Spinal cord (tissue), 10 donors: ENCODE data around the gene HARBI1. TPM values are rescaled to one million over a fixed set of nuclear protein-coding genes. Genes with fewer than 3 reads are reported as not detected.

ENCODE experiments used
- DNase-seq, 6 donors: peaks; one replicate each; pipeline versions ENCODE4 v3.0.0 to v3.0.0-alpha.2; 2013 to 2015; ENCODE audit warnings: low spot score in 6 of 6, low read depth in 4 of 6
- H3K27ac ChIP-seq: one replicate; pipeline ENCODE4 v1.5.1; 2013; ENCODE audit warnings: low read depth, low read length, control low read depth
- H3K27me3 ChIP-seq: one replicate; pipeline ENCODE4 v1.6.1; 2013; ENCODE audit warnings: low read length; ENCODE audit not compliant: control insufficient read depth, insufficient read depth
- H3K36me3 ChIP-seq: one replicate; pipeline ENCODE4 v1.6.1; 2013; ENCODE audit warnings: low read length; ENCODE audit not compliant: control insufficient read depth, insufficient read depth
- H3K4me1 ChIP-seq: one replicate; pipeline ENCODE4 v1.6.1; 2013; ENCODE audit warnings: low read length; ENCODE audit not compliant: control insufficient read depth, insufficient read depth
- H3K4me3 ChIP-seq: one replicate; pipeline ENCODE4 v1.5.1; 2013; ENCODE audit warnings: low read depth, low read length, control low read depth
- H3K9me3 ChIP-seq: one replicate; pipeline ENCODE4 v1.6.1; 2013; ENCODE audit warnings: low read length; ENCODE audit not compliant: control insufficient read depth, insufficient read depth
- WGBS: methylation state at CpG from one replicate; pipeline ENCODE4 v1.1.5; 2013; ENCODE audit warnings: missing lambda C conversion rate; ENCODE audit not compliant: insufficient coverage; 5-methylcytosine and 5-hydroxymethylcytosine counted together
- polyA plus RNA-seq, 2 donors: library from polyadenylated mRNA; unstranded; fragments of 120-200 nt; gene quantifications; one replicate each; pipeline ENCODE4 v1.2.1, GENCODE V29; 2013; ENCODE audit not compliant: insufficient read length in 2 of 2
- total RNA-seq, 2 donors: library from RNA; depleted of rRNA in 1 of 2; stranded (reverse); fragments of 120-200 nt in 1 of 2; fragments of >200 nt in 1 of 2; gene quantifications; one replicate each; pipeline versions ENCODE4 v1.2.3 to v1.2.4, GENCODE V29; 2013 to 2014
- donor health status: healthy.

Gene HARBI1
- total and polyA plus RNA-seq, 4 donors: 4.2 to 6.2 (median 5.8) TPM

DNA sequence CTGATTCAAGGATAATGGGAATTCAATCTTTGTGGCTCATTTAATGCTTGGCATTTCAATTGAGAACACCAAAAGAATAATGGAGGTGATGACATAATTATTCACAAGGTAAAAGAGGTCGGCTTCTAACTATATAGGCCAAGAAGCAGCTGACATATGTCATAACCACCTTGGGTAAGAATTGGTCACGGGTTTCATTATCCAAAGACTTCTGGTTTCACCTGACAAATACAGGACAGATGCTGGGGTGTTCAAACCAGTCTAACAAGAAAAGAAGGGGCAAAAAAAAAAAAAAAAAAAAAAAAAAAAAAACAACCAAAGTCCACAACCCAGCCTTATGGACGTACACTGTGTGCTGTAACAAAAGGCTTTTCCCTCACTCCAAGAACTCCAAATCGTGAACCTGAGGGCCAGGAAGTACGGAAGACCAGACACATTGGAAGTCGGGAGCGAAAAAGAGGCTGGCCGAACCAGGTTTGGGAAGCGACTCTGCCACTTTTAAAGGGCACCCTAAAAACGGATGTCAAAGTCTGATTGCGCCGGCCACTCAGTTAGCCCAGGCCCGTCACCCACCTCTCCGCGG, 385 bp downstream of the HARBI1 start:
- Histone ChIP-seq H3K9me3 (no peaks in the 10 kb centered on the region), H3K27ac (peak overlapping the region; percentile 70), H3K36me3 (peaks cover 11% of the 10 kb centered on the region), H3K4me3 (peak overlapping the region; percentile 100), H3K4me1 (peaks cover 5% of the 10 kb centered on the region), H3K27me3 (no peaks in the 10 kb centered on the region)
- WGBS: 0% methylated on average over 13 of the region's 15 CpGs
- no peak for DNase-seq

DNA sequence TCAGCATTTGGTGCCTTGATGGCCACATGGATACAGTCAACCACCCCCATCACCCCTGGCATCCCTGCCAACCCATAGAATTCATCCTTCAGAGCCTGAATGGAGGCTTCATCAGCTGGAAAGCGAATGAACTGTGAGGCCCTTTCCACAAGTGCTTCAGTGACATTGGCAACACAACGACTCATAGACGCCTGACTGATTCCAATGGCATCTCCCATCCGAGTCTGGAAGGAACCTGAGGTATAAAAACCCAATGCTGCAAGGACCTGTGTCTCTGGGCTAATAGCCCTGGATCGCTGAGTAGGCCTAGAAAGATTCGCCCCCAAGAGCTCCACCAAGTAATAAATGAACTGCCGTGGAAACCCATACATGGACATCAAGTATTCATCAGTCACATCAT, 1.3 kb downstream of the HARBI1 start:
- Histone ChIP-seq H3K27ac (no peak overlapping the region), H3K36me3 (peaks cover 11% of the 10 kb centered on the region), H3K4me3 (no peak overlapping the region), H3K9me3 (no peaks in the 10 kb centered on the region), H3K4me1 (peaks cover 5% of the 10 kb centered on the region), H3K27me3 (no peaks in the 10 kb centered on the region)
- DNase-seq: no peak
- 96% methylated on average over 7 of the region's 7 CpGs for WGBS

DNA sequence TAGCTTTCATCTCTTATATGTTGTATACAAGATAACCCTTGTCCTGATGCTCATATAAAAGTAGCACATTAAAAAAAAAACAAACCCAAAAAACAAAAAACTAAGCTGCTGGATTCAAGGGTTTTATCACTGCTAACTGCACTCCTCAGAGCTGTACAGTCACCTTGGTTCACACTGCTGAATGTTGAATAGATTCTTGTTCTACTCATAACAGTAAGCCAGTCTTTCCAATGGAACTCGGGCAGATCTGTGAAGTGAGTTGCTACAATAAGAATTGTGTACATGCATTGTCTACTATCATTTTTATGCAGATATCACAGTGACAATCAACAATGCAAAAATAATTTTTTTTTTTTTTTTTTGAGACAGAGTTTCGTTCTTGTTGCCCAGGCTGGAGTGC, 4.7 kb downstream of the HARBI1 start:
- H3K4me3 ChIP-seq: no peak overlapping the region
- no peak overlapping the region for H3K27ac ChIP-seq
- no CpG with 5 or more reads among the region's 2 CpGs for WGBS

DNA sequence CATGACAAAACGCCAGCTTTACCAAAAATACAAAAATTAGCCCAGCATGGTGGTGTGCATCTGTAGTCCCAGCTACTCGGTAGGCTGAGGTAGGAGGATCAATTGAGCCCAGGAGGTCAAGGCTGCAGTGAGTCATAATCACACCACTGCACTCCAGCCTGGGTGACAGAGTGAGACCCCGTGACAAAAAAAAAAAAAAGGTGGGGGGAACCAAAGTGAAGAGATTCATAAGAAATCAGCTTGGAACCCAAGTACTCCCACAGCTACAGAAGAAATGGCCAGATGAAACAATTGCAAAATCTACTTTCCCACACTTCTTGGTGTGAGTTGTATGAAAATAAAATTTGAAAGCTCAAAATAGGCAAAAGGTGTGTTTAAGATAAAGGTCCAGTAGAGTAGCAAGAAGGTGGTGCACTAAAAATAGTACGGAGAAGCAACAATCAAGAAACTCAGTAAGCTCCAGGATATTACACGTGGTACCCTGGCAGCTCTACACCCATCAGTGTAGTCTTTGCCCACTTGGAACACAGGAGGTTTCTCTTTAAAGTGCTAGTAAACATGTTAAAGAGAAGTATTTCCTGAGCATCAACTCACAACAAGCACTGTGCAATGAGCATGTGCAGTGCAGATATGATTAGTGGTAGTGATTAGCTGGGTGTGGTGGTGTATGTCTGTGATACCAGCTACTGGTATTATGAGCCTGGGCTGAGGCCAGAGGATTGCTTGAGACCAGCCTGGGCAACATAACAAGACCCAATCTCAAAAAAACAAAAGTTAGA, 5.3 kb downstream of the HARBI1 start:
- Histone ChIP-seq H3K4me1 (no peaks in the 10 kb centered on the region), H3K36me3 (no peaks in the 10 kb centered on the region), H3K27me3 (no peaks in the 10 kb centered on the region), H3K9me3 (no peaks in the 10 kb centered on the region), H3K27ac (no peak overlapping the region), H3K4me3 (no peak overlapping the region)
- DNase-seq: no peak
- WGBS: no CpG with 5 or more reads among the region's 5 CpGs

More for the DNA sequence above, 4.7 kb downstream of the HARBI1 start:
- peak in 1 of 6 donors; percentile 6 for DNase-seq
- Histone ChIP-seq H3K4me1 (no peaks in the 10 kb centered on the region), H3K27me3 (no peaks in the 10 kb centered on the region), H3K9me3 (no peaks in the 10 kb centered on the region), H3K36me3 (no peaks in the 10 kb centered on the region)

DNA sequence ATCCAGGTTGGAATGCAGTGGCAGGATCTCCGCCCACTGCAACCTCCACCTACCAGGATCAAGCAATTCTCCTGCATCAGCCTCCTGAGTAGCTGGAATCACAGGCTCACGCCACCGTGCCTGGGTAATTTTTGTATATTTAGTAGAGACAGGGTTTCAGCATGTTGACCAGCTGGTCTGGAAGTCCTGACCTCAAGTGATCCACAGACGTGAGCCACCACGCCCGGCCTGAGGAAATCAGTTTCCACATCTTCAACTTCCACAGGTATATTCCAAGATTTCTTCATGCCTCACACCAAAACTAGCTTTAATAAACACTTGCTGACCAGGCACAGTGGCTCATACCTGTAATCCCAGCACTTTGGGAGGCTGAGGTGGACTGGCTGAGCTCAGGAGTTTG, 7.6 kb downstream of the HARBI1 start:
- WGBS: 94% methylated on average over 3 of the region's 6 CpGs
- Histone ChIP-seq H3K4me3 (no peak overlapping the region), H3K9me3 (no peaks in the 10 kb centered on the region), H3K27me3 (no peaks in the 10 kb centered on the region), H3K36me3 (no peaks in the 10 kb centered on the region), H3K4me1 (no peaks in the 10 kb centered on the region), H3K27ac (no peak overlapping the region)
- no peak for DNase-seq

DNA sequence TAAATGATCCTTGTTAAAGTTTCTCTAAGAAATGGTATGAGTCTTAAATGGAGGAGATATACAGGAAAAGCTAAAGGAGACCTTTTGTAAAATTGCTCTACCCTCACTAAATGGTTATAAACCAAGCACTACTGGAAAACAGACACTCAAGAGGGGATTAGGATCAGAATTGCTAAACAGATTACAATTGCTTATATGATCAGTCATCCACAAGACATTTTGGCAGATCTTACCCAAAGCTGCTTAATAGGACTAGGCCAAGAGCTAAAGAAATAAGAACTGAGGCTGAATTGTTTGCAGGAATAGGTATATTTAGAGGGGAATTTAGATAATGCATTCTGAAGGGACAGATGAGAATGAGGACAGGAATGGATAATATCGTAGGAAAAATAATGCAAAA, 9.5 kb downstream of the HARBI1 start:
- WGBS: 100% methylated on average over 1 of the region's 1 CpG
- H3K9me3 ChIP-seq: no peaks in the 10 kb centered on the region
- H3K4me1 ChIP-seq: no peaks in the 10 kb centered on the region
- DNase-seq: peak in 1 of 6 donors; percentile 10
- H3K36me3 ChIP-seq: peaks cover 8% of the 10 kb centered on the region
- no peaks in the 10 kb centered on the region for H3K27me3 ChIP-seq
- H3K27ac ChIP-seq: no peak overlapping the region
- no peak overlapping the region for H3K4me3 ChIP-seq

DNA sequence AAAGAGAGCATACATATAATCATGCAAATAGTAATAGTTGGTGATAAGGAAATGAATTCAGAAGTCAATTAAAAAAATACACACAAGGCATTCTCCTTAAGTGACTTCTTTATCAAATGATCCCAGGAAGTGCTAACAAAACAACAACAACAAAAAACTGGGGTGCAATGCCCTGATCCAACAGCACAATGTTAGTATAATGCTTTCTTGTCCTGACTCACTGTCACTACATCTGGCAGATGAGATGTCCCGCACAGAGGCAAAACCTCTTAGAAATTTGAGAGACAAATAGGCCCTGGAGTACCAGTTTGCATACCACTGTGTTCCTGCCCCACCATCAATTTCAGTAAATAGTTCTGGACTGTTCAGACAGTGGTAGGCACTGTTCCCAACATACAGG, 12.2 kb downstream of the HARBI1 start:
- Histone ChIP-seq H3K9me3 (no peaks in the 10 kb centered on the region), H3K4me3 (no peak overlapping the region), H3K27me3 (no peaks in the 10 kb centered on the region), H3K27ac (no peak overlapping the region), H3K36me3 (peaks cover 8% of the 10 kb centered on the region), H3K4me1 (no peaks in the 10 kb centered on the region)
- WGBS: 75% methylated on average over 1 of the region's 1 CpG
- no peak for DNase-seq

DNA sequence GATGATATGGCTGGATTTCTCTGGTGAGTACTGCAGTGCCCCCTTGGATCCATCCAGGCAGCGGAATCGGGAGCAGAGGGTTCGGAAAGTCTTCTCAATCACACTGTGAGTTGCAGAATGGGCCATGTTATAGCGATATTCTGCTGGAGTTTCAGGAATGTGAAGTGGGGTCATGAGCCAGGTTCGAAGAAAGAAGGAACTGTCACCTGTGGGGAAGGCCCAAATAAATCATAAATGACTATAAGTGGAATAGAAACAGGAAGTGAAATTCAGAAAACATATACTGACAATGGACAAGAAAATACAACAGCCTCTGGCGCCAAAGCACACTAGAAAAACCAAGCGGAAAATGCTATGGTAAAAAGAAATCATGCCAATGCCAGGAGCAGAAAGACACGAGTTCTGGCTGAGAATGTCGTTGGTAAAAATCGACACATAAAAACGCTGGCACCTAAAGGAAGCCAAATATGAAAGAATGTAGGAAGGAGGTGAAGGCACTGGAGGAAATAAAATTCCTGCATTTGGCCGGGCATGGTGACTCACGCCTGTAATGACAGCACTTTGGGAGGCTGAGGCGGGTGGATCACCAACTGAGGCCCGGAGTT, 13.2 kb downstream of the HARBI1 start:
- Histone ChIP-seq H3K4me3 (no peak overlapping the region), H3K36me3 (peaks cover 8% of the 10 kb centered on the region), H3K9me3 (no peaks in the 10 kb centered on the region), H3K27ac (no peak overlapping the region), H3K27me3 (no peaks in the 10 kb centered on the region), H3K4me1 (no peaks in the 10 kb centered on the region)
- whole genome bisulfite sequencing: 97% methylated on average over 13 of the region's 15 CpGs
- DNase-seq: no peak

DNA sequence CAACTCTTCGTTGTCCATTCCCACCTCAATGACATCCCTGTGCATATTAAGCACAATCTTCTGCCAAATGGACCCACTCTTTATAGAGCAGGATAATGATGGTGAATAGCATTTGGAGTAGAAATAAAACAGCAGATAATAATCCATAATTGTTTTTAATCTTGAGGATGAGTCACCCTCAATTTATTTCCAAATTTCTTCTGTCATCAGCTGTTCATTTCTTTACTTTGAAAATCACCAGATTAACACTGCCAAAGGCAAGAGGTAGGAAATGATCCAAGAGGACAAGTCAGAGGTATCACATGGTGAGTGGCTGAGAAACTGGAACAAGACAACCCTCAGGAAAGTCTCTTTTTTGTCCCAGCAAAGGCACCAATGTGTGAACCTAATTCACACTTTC, 15.9 kb downstream of the HARBI1 start:
- Histone ChIP-seq H3K4me1 (no peaks in the 10 kb centered on the region), H3K4me3 (no peak overlapping the region), H3K27ac (no peak overlapping the region), H3K27me3 (no peaks in the 10 kb centered on the region), H3K9me3 (no peaks in the 10 kb centered on the region), H3K36me3 (peaks cover 8% of the 10 kb centered on the region)
- WGBS: no CpG with 5 or more reads among the region's 1 CpG
- DNase-seq: no peak
